Measurements from ENCODE around the gene FOS. TPM values are rescaled to one million over a fixed set of nuclear protein-coding genes. Genes with fewer than 3 reads are reported as not detected.

FOS gene
- total RNA-seq, 3 donors from 2014 or later, result 163 to 292 (median 243) TPM

DNA sequence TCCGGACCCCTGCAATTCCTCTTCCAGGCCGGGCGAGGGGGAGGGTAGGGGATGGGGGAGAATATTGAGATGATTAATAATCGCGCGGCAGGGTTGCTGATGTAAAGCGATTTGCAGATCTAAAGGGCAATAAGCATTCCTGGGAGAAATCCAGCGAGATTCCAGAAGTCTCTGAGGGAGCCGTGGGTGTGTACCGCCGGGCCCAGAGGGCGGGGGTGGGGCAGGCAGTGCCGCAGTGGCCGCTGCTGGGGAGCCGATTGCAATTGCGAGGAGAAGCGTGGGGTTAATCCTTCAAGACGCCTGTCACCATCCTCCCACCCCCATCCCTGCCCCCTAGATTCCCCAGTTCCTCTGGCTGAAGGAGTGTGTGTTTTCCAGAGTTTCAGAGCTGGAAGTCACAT is 16.4 kb downstream of the FOS start:
- intact Hi-C loops (cut with DNase I, micrococcal nuclease), result loop anchor here in 1 of 2 donors (5.0 kb wide), 1 partner anchor 168 kb away; the partner anchor contains the start of gene NEK9
- ATAC-seq (peak; percentile 65), DNase-seq (peak; percentile 80 to 86 (median 85))
- no peak overlapping the region for H3K4me3 ChIP-seq
- H3K9me3 ChIP-seq, result no peaks in the 10 kb centered on the region
- H3K4me1 ChIP-seq (ENCODE audit: low read depth), result peaks cover 19% of the 10 kb centered on the region
- H3K36me3 ChIP-seq (ENCODE audit: low read depth), result no peaks in the 10 kb centered on the region
- TF ChIP-seq, protein P1, sequence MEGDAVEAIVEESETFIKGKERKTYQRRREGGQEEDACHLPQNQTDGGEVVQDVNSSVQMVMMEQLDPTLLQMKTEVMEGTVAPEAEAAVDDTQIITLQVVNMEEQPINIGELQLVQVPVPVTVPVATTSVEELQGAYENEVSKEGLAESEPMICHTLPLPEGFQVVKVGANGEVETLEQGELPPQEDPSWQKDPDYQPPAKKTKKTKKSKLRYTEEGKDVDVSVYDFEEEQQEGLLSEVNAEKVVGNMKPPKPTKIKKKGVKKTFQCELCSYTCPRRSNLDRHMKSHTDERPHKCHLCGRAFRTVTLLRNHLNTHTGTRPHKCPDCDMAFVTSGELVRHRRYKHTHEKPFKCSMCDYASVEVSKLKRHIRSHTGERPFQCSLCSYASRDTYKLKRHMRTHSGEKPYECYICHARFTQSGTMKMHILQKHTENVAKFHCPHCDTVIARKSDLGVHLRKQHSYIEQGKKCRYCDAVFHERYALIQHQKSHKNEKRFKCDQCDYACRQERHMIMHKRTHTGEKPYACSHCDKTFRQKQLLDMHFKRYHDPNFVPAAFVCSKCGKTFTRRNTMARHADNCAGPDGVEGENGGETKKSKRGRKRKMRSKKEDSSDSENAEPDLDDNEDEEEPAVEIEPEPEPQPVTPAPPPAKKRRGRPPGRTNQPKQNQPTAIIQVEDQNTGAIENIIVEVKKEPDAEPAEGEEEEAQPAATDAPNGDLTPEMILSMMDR (IDR thresholded peaks at IDR 0.05), result no peak

DNA sequence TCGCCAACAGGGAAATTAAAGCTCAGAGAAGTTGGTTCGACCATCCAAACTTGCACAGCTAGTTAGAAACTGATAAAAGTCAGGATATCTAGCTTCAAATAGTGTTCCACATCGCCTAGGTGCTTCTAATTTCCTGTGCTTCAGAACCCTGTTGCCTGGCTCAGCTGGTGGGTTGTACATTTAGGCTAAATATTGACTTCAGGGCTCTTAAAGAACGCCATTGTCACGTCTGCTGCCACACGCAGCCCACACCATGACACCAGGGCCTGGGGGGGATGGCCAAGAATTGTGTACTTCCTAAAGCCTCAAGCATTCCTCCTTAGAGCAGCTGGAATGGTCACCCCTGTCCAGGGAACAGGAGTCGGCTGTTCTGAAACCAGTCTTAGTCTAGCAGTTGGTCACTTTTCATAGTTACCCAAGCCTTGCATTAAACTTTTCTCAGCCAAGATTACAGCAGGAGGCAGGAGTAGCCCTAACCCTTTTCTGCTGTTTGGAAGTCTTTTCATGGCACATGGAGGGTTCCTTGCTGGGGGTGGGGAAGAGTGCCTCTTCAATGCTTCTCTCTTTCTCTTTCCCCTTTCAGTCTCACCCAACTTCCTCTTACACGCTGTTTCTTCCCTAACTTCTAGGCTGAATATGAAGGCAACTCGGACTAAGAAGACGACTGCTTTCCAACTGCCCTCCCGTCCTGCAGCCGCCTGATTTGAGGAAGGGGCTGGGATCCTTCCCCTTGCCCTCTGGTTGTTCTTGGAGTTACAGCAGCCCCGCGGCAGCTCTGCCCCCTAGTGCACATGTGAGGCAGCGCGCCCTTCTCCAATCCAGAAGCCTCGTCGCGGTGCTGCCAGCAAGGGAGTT is 17.1 kb downstream of the FOS start:
- peaks cover 19% of the 10 kb centered on the region for H3K4me1 ChIP-seq (ENCODE audit: low read depth)
- intact Hi-C loops (cut with DNase I, micrococcal nuclease), result loop anchor here in 1 of 2 donors (5.0 kb wide), 1 partner anchor 168 kb away; the partner anchor contains the start of gene NEK9

GRCh38 chr14:75297411-75298040 is 18.9 kb downstream of the FOS start:
- no peak overlapping the region for H3K4me3 ChIP-seq
- TF ChIP-seq, protein P1 (IDR thresholded peaks at IDR 0.05), result no peak
- H3K4me1 ChIP-seq (ENCODE audit: low read depth), result peaks cover 19% of the 10 kb centered on the region
- intact Hi-C loops (cut with DNase I, micrococcal nuclease), result loop anchor here in 1 of 2 donors (5.0 kb wide), 1 partner anchor 170 kb away; the partner anchor contains the start of gene NEK9
- no peaks in the 10 kb centered on the region for H3K9me3 ChIP-seq
- DNase-seq (no peak), ATAC-seq (no peak)
- H3K36me3 ChIP-seq (ENCODE audit: low read depth), result no peaks in the 10 kb centered on the region

More for the DNA sequence above, 17.1 kb downstream of the FOS start:
- no peaks in the 10 kb centered on the region for H3K36me3 ChIP-seq (ENCODE audit: low read depth)
- TF ChIP-seq, protein P1 (IDR thresholded peaks at IDR 0.05), result peak; percentile 93
- peak; percentile 56 for ATAC-seq
- no peaks in the 10 kb centered on the region for H3K9me3 ChIP-seq
- no peak overlapping the region for H3K4me3 ChIP-seq
- DNase-seq, result peak; percentile 88 to 90 (median 89)

- peak in 2 of 3 donors; percentile 54 to 70 for DNase-seq
These were observed 19.7 kb downstream of the FOS start for GRCh38 chr14:75298187-75298965.

More at GRCh38 chr14:75298187-75298965, 19.7 kb downstream of the FOS start:
- intact Hi-C loops (cut with DNase I, micrococcal nuclease), result loop anchor here in 1 of 2 donors (5.0 kb wide), 1 partner anchor 171 kb away; the partner anchor contains the start of gene NEK9
- no peak overlapping the region for H3K4me3 ChIP-seq
- no peak for ATAC-seq
- no peaks in the 10 kb centered on the region for H3K9me3 ChIP-seq
- TF ChIP-seq, protein P1 (IDR thresholded peaks at IDR 0.05), result no peak
- H3K36me3 ChIP-seq (ENCODE audit: low read depth), result no peaks in the 10 kb centered on the region
- H3K4me1 ChIP-seq (ENCODE audit: low read depth), result peaks cover 17% of the 10 kb centered on the region
